ENCODE results near the gene TMEM256.

Gene TMEM256

GRCh38 chr17:7428557-7428956 lies 24.7 kb upstream of the TMEM256 start, which contains the start of gene SPEM3:
TSS of gene SPEM3 (plus strand) at chr17:7428857. CDS start at chr17:7428903, 46 bp downstream.
- FAIRE-seq = no peak

DNA sequence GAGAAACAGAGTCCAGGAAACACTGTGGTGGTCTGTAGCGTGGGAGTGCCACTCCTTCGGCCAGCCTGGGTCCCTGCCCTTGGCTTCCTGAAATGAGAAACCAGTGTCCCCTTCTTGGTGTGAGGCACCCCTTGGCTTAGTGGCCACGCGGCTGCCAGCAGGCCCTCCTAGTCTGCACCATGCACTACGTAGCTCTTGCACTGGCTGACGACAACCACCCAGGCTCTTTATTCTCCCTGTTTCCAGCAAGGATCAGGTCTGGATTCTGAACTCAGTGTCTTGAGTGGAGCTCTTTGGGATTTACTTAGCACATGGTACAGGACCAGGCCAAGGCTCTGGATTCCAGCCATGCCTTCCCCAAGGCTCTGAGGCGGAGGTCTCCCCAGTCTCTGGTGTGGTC lies 23.7 kb upstream of the TMEM256 start:
- no peak for FAIRE-seq

- FAIRE-seq = no peak
These were observed 23.1 kb upstream of the TMEM256 start for GRCh38 chr17:7426896-7427489.

- FAIRE-seq = no peak
These were observed 22.4 kb upstream of the TMEM256 start for GRCh38 chr17:7426203-7426863.

DNA sequence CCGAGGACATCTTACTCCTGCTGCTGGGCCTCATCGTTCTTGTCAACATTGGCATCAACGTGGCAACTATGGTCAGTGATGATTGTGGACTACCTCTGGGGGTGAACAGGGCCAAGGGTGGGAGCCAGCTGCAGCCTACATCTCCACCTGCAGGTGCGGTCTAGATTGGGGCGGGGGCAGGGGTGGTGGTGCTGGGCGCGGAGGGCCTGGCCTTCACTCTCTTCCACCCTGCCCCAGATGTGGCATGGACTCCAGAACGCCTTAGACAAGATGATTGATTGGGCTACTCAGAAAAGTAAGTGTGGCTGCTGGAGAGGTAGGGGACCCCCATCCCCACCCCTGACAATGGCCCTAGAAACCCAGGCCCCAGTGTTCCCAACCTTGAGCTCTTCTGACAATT lies 21.9 kb upstream of the TMEM256 start:
- FAIRE-seq = no peak

DNA sequence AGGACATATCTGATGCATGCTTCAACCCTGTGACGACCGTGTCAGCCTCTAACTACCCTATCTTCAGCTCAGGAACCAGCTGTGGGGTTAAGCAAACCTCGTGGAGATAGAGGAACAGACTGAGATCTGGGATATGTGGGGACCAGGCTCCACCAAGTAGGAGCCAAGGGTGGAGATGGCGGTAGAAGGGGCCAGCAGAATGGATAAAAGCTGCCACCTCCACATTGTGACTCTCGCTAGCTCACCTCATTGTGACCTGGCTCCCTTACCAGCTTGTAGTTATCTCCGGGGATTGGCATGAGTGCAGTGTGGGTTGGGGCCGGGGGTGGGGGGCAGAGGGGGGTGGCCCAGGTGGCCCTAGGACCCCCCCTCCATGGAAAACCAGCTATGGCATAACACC lies 21.4 kb upstream of the TMEM256 start, which contains the start of gene SPEM2:
TSS of gene SPEM2 (plus strand) at position 301 of the 400 bp plus-strand sequence. CDS start at position 374, 73 bp downstream.
- no peak for FAIRE-seq

- no peak for FAIRE-seq
These were observed 19.8 kb upstream of the TMEM256 start for GRCh38 chr17:7423679-7424078.

GRCh38 chr17:7421186-7421585 lies 17.3 kb upstream of the TMEM256 start:
- FAIRE-seq = no peak

DNA sequence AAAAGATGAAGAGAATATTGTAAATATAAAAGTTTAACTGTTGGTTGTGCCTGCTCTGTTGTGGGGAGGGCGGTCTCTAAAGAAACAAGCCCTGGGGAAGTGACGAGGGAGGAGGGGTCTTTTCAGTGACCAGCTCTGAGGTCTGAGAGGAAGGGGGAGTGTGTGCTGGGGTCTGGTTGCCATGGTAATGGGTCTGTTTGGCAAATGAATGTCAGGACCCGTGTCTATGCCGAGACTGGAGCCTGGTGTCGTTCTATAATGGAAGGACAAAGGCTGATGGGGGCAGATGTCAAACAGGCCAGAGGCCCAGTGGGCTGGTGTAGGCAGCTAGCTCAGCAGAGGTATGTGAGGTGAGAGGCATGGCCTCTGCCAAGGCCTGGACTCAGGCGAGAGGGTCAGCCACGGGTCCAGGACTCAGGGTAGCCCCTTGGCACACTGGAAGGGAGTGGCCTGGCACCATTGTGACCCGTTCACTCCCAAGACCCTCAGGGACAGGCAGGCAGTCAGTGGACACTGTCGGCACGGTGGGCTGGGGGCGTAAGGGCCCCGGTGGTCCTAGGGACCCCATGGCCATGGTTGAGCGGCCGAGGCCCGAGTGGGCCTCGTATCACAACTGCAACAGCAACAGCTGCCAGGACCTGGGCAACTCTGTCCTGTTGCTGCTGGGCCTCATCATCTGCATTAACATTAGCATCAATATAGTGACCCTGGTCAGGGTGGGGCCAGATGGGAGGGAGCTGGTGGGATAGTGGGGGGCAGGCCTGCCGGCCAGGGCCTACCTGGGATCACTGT lies 16.1 kb upstream of the TMEM256 start, which contains the start of gene SPEM1:
TSS of gene SPEM1 (plus strand) at position 506 of the 792 bp plus-strand sequence. CDS start at position 567, 61 bp downstream.
- FAIRE-seq = no peak

DNA sequence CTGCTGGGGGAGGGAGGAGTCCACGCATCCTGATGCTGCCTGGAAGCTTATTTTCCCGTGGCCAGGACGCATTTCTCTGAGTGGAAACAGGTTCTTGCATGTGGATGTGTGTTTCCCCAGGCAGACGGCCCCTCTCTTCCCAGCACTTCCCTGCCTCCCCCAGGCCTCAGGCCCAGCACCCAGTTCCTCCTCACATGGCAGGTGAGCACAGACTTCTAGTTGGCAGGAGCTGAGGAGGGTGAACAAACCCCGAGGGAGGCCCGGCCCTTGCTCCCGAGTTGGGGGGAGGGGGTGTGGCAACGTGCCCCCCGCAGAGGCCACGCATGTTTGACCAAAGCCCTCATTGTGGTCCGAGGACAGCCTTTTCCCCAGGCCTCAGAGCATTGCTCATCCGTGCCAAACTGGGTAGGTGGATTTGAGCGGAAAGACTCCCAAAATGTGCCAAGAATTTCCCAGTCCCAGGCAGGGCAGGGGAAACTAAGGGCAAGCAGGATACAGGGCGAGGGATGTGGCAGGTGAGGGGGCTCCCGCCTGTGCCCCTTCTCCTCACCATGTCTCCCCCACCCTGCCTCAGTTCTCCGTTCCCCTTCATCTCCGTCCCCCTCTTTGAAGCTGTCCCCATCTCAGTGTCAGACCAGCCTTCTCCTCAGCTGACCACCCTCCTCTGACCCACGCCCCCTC lies 14.7 kb upstream of the TMEM256 start:
- no peak for FAIRE-seq

DNA sequence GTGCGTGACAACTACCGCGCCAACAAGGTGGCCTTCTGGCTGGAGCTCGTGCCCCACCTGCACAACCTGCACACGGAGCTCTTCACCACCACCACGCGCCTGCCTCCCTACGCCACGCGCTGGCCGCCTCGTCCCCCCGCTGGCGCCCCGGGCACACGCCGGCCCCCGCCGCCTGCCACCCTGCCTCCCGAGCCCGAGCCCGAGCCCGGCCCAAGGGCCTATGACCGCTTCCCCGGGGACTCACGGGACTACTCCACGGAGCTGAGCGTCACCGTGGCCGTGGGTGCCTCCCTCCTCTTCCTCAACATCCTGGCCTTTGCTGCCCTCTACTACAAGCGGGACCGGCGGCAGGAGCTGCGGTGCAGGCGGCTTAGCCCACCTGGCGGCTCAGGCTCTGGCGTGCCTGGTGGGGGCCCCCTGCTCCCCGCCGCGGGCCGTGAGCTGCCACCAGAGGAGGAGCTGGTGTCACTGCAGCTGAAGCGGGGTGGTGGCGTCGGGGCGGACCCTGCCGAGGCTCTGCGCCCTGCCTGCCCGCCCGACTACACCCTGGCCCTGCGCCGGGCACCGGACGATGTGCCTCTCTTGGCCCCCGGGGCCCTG lies 13.3 kb upstream of the TMEM256 start:
- no peak for FAIRE-seq

- no peak for FAIRE-seq
These were observed 12.4 kb upstream of the TMEM256 start for GRCh38 chr17:7416323-7416722.

- no peak for FAIRE-seq
These were observed 11.9 kb upstream of the TMEM256 start for GRCh38 chr17:7415784-7416183.

GRCh38 chr17:7414837-7415236 lies 10.9 kb upstream of the TMEM256 start:
- FAIRE-seq = no peak

DNA sequence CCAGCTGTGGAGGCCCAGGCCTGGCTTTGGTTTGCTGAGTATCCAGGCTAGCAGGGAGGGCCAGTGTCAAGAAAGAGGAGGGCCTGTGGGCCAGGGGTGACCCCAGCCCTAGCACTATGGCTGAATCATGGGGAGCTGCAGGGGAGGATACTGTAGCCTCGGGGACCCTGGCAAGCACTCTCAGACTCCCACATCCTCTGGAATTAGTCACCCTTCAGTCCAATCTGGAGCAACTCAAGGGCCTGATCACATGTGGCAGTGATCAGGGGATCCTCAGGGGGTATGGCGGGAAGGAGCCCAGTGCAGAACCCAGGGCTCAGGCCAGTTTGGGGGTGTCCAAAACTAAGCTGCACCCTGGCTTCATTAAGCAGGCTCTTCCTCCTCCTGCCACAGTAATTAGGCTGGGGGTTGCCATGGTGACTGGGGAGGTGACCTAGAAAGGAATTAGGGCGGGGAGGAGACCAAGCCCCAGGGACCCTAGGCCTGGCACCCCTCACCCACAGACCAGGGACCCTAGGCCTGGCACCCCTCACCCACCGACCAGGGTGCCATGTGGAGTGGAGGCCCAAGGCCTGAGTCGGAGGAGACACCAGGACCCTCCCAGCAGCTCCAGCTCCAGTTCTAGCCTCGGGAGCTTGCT lies 9.6 kb upstream of the TMEM256 start:
- FAIRE-seq = no peak

- no peak for FAIRE-seq
These were observed 7.5 kb upstream of the TMEM256 start for GRCh38 chr17:7411427-7411750.

DNA sequence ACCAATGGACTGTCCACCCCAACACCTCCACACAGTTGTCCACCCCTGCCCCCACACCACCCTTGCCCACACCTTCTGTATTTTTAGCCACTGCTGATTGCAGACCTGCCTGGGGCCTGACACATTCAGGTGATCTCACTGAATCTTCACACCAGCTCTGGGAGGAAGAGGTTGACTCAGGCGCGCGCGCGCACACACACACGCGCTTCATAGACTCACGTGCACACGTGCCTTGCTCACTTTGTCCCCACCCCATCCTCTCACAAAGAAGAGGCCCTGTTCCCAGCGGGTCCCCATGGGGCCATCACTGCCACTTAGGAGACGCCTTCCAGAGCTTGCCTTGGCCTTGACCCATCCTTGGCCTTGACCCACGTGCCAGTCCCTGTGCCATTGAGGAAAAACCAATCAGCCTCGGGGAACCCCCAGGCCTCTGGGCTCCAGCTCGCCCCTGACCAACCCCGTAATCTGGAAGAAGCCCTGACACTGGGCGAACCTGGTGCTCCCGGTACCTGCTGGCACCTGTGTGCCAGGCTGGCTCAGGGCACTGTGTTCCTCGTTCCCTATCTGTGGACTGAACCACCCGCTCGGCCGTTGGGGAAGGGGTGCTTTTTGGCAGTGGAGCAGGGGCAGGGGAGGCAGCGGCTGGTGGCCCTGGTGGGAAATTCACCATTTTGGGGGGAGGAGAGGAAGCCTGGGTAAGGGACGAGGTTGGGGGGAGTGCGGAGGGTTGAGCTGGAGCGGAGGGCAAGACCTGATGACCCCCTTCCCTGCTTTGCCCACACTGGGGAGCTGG lies 6.9 kb upstream of the TMEM256 start:
- FAIRE-seq = no peak

GRCh38 chr17:7409716-7410115 lies 5.8 kb upstream of the TMEM256 start:
- no peak for FAIRE-seq

- FAIRE-seq = no peak
These were observed 5.0 kb upstream of the TMEM256 start for GRCh38 chr17:7408863-7409262.

- no peak for FAIRE-seq
These were observed 4.4 kb upstream of the TMEM256 start for GRCh38 chr17:7408252-7408727.
